Parathyroid adenoma (tissue), 2 donors: Measurements from ENCODE around the gene LMBRD2.

Source experiments
- H2AFZ ChIP-seq: fragments of 300-600 bp; sonication (generic); one replicate; pipeline ENCODE4 v1.7.0; 2017; ENCODE audit warnings: antibody characterized with exemption, mild to moderate bottlenecking
- H3K27ac ChIP-seq: fragments of 300-600 bp; sonication (generic); one replicate; pipeline ENCODE4 v1.7.0; 2017
- H3K27me3 ChIP-seq: fragments of 300-600 bp; sonication (generic); one replicate; pipeline ENCODE4 v1.7.0; 2017; ENCODE audit warnings: low read length; ENCODE audit not compliant: control insufficient read depth, insufficient read depth
- H3K36me3 ChIP-seq: fragments of 300-600 bp; sonication (generic); one replicate; pipeline ENCODE4 v1.7.0; 2017; ENCODE audit warnings: low read length; ENCODE audit not compliant: control insufficient read depth, insufficient read depth
- H3K4me1 ChIP-seq: fragments of 300-600 bp; sonication (generic); one replicate; pipeline ENCODE4 v1.7.0; 2017; ENCODE audit warnings: control low read depth
- H3K4me2 ChIP-seq: fragments of 300-600 bp; sonication (generic); one replicate; pipeline ENCODE4 v1.7.0; 2017; ENCODE audit warnings: low read length
- H3K4me3 ChIP-seq: fragments of 300-600 bp; sonication (generic); one replicate; pipeline ENCODE4 v1.7.0; 2017; ENCODE audit warnings: low read depth, low read length
- H3K79me2 ChIP-seq: fragments of 300-600 bp; sonication (generic); one replicate; pipeline ENCODE4 v1.7.0; 2017; ENCODE audit warnings: control low read depth
- H3K9ac ChIP-seq: fragments of 300-600 bp; sonication (generic); one replicate; pipeline ENCODE4 v1.7.0; 2017; ENCODE audit warnings: mild to moderate bottlenecking
- H3K9me3 ChIP-seq: fragments of 300-600 bp; sonication (generic); one replicate; pipeline ENCODE4 v1.7.0; 2017; ENCODE audit warnings: low read length; ENCODE audit not compliant: control insufficient read depth
- CTCF ChIP-seq: fragments of 300-600 bp; sonication (generic); IDR thresholded peaks from one replicate; pipeline ENCODE4 v1.7.0; 2017; ENCODE audit warnings: antibody characterized with exemption, mild to moderate bottlenecking
- donor health status: primary hyperparathyroidism.

The LMBRD2 gene

GRCh38 chr5:36099748-36100147 lies 51.9 kb downstream of the LMBRD2 start:
- Histone ChIP-seq H2AFZ (no peak overlapping the region), H3K27ac (no peak overlapping the region), H3K4me1 (no peaks in the 10 kb centered on the region), H3K9ac (no peak overlapping the region), H3K4me2 (no peak overlapping the region), H3K36me3 (no peaks in the 10 kb centered on the region), H3K9me3 (no peaks in the 10 kb centered on the region), H3K79me2 (no peaks in the 10 kb centered on the region), H3K4me3 (no peak overlapping the region), H3K27me3 (no peaks in the 10 kb centered on the region)
- TF ChIP-seq CTCF = no peak

- no peak overlapping the region for H3K4me2 ChIP-seq
- H3K36me3 ChIP-seq = no peaks in the 10 kb centered on the region
- H3K9ac ChIP-seq = no peak overlapping the region
- H3K79me2 ChIP-seq = no peaks in the 10 kb centered on the region
- TF ChIP-seq CTCF = no peak
- H3K27me3 ChIP-seq = no peaks in the 10 kb centered on the region
- no peaks in the 10 kb centered on the region for H3K4me1 ChIP-seq
- no peak overlapping the region for H2AFZ ChIP-seq
- no peak overlapping the region for H3K27ac ChIP-seq
- H3K9me3 ChIP-seq = no peaks in the 10 kb centered on the region
- H3K4me3 ChIP-seq = no peak overlapping the region
These were observed 55.2 kb downstream of the LMBRD2 start for GRCh38 chr5:36096486-36096885.

- no peak overlapping the region for H3K27ac ChIP-seq
- H3K9ac ChIP-seq = no peak overlapping the region
- no peak overlapping the region for H2AFZ ChIP-seq
- H3K79me2 ChIP-seq = no peaks in the 10 kb centered on the region
- H3K27me3 ChIP-seq = no peaks in the 10 kb centered on the region
- H3K9me3 ChIP-seq = no peaks in the 10 kb centered on the region
- H3K4me2 ChIP-seq = no peak overlapping the region
- H3K4me3 ChIP-seq = no peak overlapping the region
- no peak for TF ChIP-seq CTCF
- H3K4me1 ChIP-seq = no peaks in the 10 kb centered on the region
- no peaks in the 10 kb centered on the region for H3K36me3 ChIP-seq
These were observed 61.7 kb downstream of the LMBRD2 start for GRCh38 chr5:36089989-36090388.

GRCh38 chr5:36079200-36079781 lies 72.4 kb downstream of the LMBRD2 start:
- Histone ChIP-seq H3K27me3 (no peaks in the 10 kb centered on the region), H3K36me3 (no peaks in the 10 kb centered on the region), H3K9me3 (no peaks in the 10 kb centered on the region), H2AFZ (no peak overlapping the region), H3K79me2 (no peaks in the 10 kb centered on the region), H3K4me3 (no peak overlapping the region), H3K9ac (no peak overlapping the region), H3K4me1 (no peaks in the 10 kb centered on the region), H3K27ac (no peak overlapping the region), H3K4me2 (no peak overlapping the region)
- TF ChIP-seq CTCF = peak; percentile 57

- no peak overlapping the region for H3K27ac ChIP-seq
- H3K9me3 ChIP-seq = no peaks in the 10 kb centered on the region
- TF ChIP-seq CTCF = no peak
- no peaks in the 10 kb centered on the region for H3K4me1 ChIP-seq
- no peaks in the 10 kb centered on the region for H3K79me2 ChIP-seq
- H3K4me3 ChIP-seq = no peak overlapping the region
- H3K4me2 ChIP-seq = no peak overlapping the region
- H3K36me3 ChIP-seq = no peaks in the 10 kb centered on the region
- no peaks in the 10 kb centered on the region for H3K27me3 ChIP-seq
- H2AFZ ChIP-seq = no peak overlapping the region
- H3K9ac ChIP-seq = no peak overlapping the region
These were observed 73.3 kb downstream of the LMBRD2 start for GRCh38 chr5:36078430-36078829.
